ENCODE data around the gene POU6F2.

DNA sequence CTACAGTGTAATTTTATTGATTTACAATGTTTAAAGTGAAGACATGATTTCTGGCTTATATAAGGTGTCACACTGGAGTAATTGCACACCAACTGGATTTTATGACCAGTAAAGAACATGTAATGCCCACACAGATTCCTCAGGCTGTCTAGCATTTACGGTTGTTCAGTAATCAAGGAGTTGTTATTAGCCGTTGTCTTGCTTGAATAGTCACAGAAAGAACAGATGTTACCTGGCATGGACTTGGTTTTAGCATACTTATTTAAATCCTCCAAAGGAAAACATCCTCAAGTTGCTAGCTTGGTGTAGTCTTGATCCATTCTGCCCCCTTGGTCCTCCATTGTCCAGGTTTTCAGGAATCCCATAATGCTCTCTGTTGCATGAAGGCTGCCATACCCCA is 65.8 kb downstream of the POU6F2 start:
- no peak for TF ChIP-seq EZH2 (IDR thresholded peaks at IDR 0.05)
- TF ChIP-seq, protein P1, sequence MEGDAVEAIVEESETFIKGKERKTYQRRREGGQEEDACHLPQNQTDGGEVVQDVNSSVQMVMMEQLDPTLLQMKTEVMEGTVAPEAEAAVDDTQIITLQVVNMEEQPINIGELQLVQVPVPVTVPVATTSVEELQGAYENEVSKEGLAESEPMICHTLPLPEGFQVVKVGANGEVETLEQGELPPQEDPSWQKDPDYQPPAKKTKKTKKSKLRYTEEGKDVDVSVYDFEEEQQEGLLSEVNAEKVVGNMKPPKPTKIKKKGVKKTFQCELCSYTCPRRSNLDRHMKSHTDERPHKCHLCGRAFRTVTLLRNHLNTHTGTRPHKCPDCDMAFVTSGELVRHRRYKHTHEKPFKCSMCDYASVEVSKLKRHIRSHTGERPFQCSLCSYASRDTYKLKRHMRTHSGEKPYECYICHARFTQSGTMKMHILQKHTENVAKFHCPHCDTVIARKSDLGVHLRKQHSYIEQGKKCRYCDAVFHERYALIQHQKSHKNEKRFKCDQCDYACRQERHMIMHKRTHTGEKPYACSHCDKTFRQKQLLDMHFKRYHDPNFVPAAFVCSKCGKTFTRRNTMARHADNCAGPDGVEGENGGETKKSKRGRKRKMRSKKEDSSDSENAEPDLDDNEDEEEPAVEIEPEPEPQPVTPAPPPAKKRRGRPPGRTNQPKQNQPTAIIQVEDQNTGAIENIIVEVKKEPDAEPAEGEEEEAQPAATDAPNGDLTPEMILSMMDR (IDR thresholded peaks at IDR 0.05 in 2 of 3, conservative IDR thresholded peaks at IDR 0.05 in 1 of 3; ENCODE audit: borderline replicate concordance in 1 of 3, insufficient read depth in 1 of 3, low read depth in 2 of 3, low read length in 2 of 3): no peak
- TF ChIP-seq POLR2A (IDR thresholded peaks at IDR 0.05; ENCODE audit: borderline replicate concordance, extremely low read depth, insufficient read depth, insufficient read length): no peak
